Coronary artery (tissue), 2 donors: Measurements from ENCODE around the gene PPIL3.

ENCODE experiments used
- DNase-seq: peaks from one replicate; pipeline ENCODE4 v3.0.0-alpha.2; 2017; ENCODE audit warnings: low spot score
- H3K27ac ChIP-seq, 2 donors: fragments of 200-600 bp; sonication (generic); one replicate each; pipeline ENCODE4 v1.5.1; 2016 to 2019
- H3K4me3 ChIP-seq: fragments of 200-600 bp; sonication (generic); 2 replicates; pipeline ENCODE4 v1.5.1; 2016; ENCODE audit warnings: mild to moderate bottlenecking, moderate library complexity
- CTCF ChIP-seq: fragments of 200-600 bp; sonication (generic); IDR thresholded peaks from one replicate; pipeline ENCODE4 v1.5.1; 2019; ENCODE audit warnings: antibody characterized with exemption

The PPIL3 gene

GRCh38 chr2:200828572-200829257, 60.2 kb downstream of the PPIL3 start:
- H3K27ac ChIP-seq: no peak overlapping the region
- no peak overlapping the region for H3K4me3 ChIP-seq
- DNase-seq: no peak
- no peak for TF ChIP-seq CTCF

GRCh38 chr2:200828104-200828503, 60.8 kb downstream of the PPIL3 start:
- H3K27ac ChIP-seq: no peak overlapping the region
- no peak overlapping the region for H3K4me3 ChIP-seq
- no peak for DNase-seq
- no peak for TF ChIP-seq CTCF

- TF ChIP-seq CTCF: no peak
- H3K4me3 ChIP-seq: no peak overlapping the region
- no peak overlapping the region for H3K27ac ChIP-seq
- DNase-seq: no peak
These were observed 67.1 kb downstream of the PPIL3 start for GRCh38 chr2:200821686-200822245.
